ENCODE results near the gene SFMBT1.

- no peak for TF ChIP-seq CTCF (IDR thresholded peaks at IDR 0.05)
- no peak for TF ChIP-seq POLR2A (IDR thresholded peaks at IDR 0.05)
Measured at GRCh38 chr3:52870471-52870870, 175.4 kb downstream of the SFMBT1 start.

All from heart left ventricle (tissue), 13 donors.